ENCODE data around the gene KDM1B. TPM values are rescaled to one million over a fixed set of nuclear protein-coding genes. Genes with fewer than 3 reads are reported as not detected.

KDM1B gene
- total RNA-seq, 1 donor from 2014 or later: 20.7 TPM

DNA sequence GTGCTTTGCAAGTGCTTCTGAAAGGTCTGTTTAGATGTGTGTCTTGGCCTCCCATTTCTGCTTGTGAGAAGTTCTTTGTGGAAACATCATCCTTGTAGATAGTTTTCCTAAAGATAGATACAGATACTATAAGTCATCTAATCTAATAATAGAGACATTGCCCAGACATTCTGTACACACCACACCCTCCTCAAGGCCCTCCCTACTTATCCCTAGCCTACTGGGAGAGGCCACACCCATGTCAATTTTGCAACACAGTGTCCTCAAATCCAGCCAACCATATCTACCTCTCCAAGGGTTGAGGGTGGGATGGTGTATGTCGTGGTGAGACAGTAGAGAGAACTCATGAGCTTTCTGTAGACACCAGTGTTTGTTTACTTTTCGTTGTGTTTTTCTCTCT lies 6.2 kb downstream of the KDM1B start:
- TF ChIP-seq, protein P1, sequence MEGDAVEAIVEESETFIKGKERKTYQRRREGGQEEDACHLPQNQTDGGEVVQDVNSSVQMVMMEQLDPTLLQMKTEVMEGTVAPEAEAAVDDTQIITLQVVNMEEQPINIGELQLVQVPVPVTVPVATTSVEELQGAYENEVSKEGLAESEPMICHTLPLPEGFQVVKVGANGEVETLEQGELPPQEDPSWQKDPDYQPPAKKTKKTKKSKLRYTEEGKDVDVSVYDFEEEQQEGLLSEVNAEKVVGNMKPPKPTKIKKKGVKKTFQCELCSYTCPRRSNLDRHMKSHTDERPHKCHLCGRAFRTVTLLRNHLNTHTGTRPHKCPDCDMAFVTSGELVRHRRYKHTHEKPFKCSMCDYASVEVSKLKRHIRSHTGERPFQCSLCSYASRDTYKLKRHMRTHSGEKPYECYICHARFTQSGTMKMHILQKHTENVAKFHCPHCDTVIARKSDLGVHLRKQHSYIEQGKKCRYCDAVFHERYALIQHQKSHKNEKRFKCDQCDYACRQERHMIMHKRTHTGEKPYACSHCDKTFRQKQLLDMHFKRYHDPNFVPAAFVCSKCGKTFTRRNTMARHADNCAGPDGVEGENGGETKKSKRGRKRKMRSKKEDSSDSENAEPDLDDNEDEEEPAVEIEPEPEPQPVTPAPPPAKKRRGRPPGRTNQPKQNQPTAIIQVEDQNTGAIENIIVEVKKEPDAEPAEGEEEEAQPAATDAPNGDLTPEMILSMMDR (conservative IDR thresholded peaks at IDR 0.05): no peak
- H3K9me3 Mint-ChIP-seq: no peaks in the 10 kb centered on the region
- H3K36me3 Mint-ChIP-seq: peaks cover 29% of the 10 kb centered on the region
- H3K27ac Mint-ChIP-seq: no peak overlapping the region
- peaks cover under 1% of the 10 kb centered on the region for H3K4me1 Mint-ChIP-seq (ENCODE audit: unreplicated experiment)
- H3K4me3 Mint-ChIP-seq: no peak overlapping the region
- H3K27me3 Mint-ChIP-seq: no peaks in the 10 kb centered on the region
- no peak for DNase-seq (ENCODE audit: extremely low spot score, unreplicated experiment)

DNA sequence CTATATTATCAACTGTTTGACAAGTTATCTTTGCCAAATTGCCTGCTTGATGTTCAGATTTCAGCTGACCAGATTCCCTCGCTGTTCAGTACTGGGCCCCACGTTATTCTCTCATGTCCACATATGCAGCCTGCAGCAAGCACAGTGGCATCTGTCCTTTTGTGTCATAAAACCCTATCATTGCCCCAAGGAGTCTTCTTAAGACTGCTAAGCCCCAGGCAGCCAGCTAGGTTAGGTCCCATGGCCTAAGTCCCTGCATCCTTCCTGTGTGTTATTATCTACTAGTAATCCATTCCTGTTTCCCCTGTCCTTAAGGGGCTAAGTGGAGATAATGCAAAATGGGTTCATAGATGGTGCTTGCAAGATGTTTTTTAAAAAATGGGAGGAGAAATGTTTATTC lies 7.2 kb downstream of the KDM1B start:
- H3K4me1 Mint-ChIP-seq (ENCODE audit: unreplicated experiment): no peaks in the 10 kb centered on the region
- no peak for DNase-seq (ENCODE audit: extremely low spot score, unreplicated experiment)
- no peaks in the 10 kb centered on the region for H3K9me3 Mint-ChIP-seq
- no peak overlapping the region for H3K27ac Mint-ChIP-seq
- TF ChIP-seq, protein P1 (conservative IDR thresholded peaks at IDR 0.05): no peak
- H3K27me3 Mint-ChIP-seq: no peaks in the 10 kb centered on the region
- peaks cover 29% of the 10 kb centered on the region for H3K36me3 Mint-ChIP-seq
- H3K4me3 Mint-ChIP-seq: no peak overlapping the region

- Mint-ChIP-seq H3K9me3 (no peaks in the 10 kb centered on the region), H3K4me3 (no peak overlapping the region), H3K36me3 (peaks cover 31% of the 10 kb centered on the region), H3K27me3 (no peaks in the 10 kb centered on the region), H3K27ac (no peak overlapping the region), H3K4me1 (ENCODE audit: unreplicated experiment) (no peaks in the 10 kb centered on the region)
- TF ChIP-seq, protein P1 (conservative IDR thresholded peaks at IDR 0.05): no peak
- no peak for DNase-seq (ENCODE audit: extremely low spot score, unreplicated experiment)
Observed at GRCh38 chr6:18165751-18166150, 10.5 kb downstream of the KDM1B start.

- DNase-seq (ENCODE audit: extremely low spot score, unreplicated experiment): no peak
- Mint-ChIP-seq H3K27ac (no peak overlapping the region), H3K36me3 (peaks cover 29% of the 10 kb centered on the region), H3K27me3 (no peaks in the 10 kb centered on the region), H3K9me3 (no peaks in the 10 kb centered on the region), H3K4me3 (no peak overlapping the region), H3K4me1 (ENCODE audit: unreplicated experiment) (no peaks in the 10 kb centered on the region)
- TF ChIP-seq, protein P1 (conservative IDR thresholded peaks at IDR 0.05): no peak
Observed at GRCh38 chr6:18166312-18167036, 11.3 kb downstream of the KDM1B start.

DNA sequence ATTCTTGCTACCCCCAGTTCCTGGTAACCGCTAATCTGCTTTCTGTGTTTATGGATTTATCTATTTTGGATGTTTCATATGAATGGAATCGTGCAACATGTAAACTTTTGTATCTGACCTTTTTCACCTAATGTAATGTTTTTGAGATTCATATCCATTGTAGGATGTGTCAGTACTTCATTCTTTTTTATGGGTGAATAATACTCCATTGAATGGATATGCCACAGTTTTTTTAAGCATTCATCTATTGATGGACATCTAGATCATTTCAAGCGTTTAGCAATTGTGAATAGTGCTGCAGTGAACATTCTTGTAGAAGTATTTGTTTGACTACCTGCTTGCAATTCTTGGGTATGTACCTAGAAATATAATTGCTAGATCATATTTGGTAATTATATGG lies 13.0 kb downstream of the KDM1B start:
- Mint-ChIP-seq H3K27me3 (no peaks in the 10 kb centered on the region), H3K9me3 (no peaks in the 10 kb centered on the region), H3K4me1 (ENCODE audit: unreplicated experiment) (no peaks in the 10 kb centered on the region), H3K4me3 (no peak overlapping the region), H3K36me3 (peaks cover 26% of the 10 kb centered on the region), H3K27ac (no peak overlapping the region)
- TF ChIP-seq, protein P1 (conservative IDR thresholded peaks at IDR 0.05): no peak
- DNase-seq (ENCODE audit: extremely low spot score, unreplicated experiment): no peak

All from type B pancreatic cell (in vitro differentiated cells).